Calu3 (cell line): ENCODE data around the gene TCERG1. TPM values are rescaled to one million over a fixed set of nuclear protein-coding genes. Genes with fewer than 3 reads are reported as not detected.
"Not testable (repeated sequence)": the region's sequence is repeated elsewhere in the genome, so short reads cannot be mapped to it uniquely, and the experiment has no call there.

Experiments used
- BruUV-seq: library from RNA; stranded (reverse); fragments of 400-500 nt; replicated peaks from 2 replicates; lab custom pipeline; 2021; lab: Mats Ljungman, UMichigan
- CTCF ChIA-PET: fragments of 300-600 bp; sonication (Branson Sonifier 250); formaldehyde crosslinking; loops from one replicate; lab custom pipeline; 2022; ENCODE audit warnings: antibody characterized with exemption; lab: Charles Lee
- DNase-seq: peaks from one replicate; pipeline ENCODE4 v3.0.0; 2022
- H3K27ac Mint-ChIP-seq: one replicate; pipeline ENCODE4 v1.8.0; 2022; ENCODE audit warnings: mixed read lengths; ENCODE audit not compliant: unreplicated experiment
- H3K27me3 Mint-ChIP-seq: one replicate; pipeline ENCODE4 v1.8.0; 2022; ENCODE audit warnings: mixed read lengths; ENCODE audit not compliant: unreplicated experiment
- H3K36me3 Mint-ChIP-seq: one replicate; pipeline ENCODE4 v1.8.0; 2022; ENCODE audit warnings: mild to moderate bottlenecking, moderate library complexity, mixed read lengths; ENCODE audit not compliant: insufficient read depth, unreplicated experiment
- H3K4me1 Mint-ChIP-seq: one replicate; pipeline ENCODE4 v1.8.0; 2022; ENCODE audit warnings: mild to moderate bottlenecking, low read depth, mixed read lengths; ENCODE audit not compliant: unreplicated experiment
- H3K4me3 Mint-ChIP-seq: one replicate; pipeline ENCODE4 v1.8.0; 2022; ENCODE audit warnings: mild to moderate bottlenecking, low read depth, moderate library complexity, mixed read lengths; ENCODE audit not compliant: unreplicated experiment
- H3K9me3 Mint-ChIP-seq: one replicate; pipeline ENCODE4 v1.8.0; 2022; ENCODE audit warnings: low read depth, mixed read lengths; ENCODE audit not compliant: unreplicated experiment
- intact Hi-C: fragments of 100-400 bp; cut with micrococcal nuclease; formaldehyde crosslinking; loops from one replicate; pipeline ENCODE4 v1.10.0; 2022; ENCODE audit not compliant: unreplicated experiment
- total RNA-seq: library from RNA; stranded (reverse); gene quantifications from 2 replicates; pipeline ENCODE4 v1.2.3, GENCODE V29; 2022
- TF ChIP-seq, protein P1 (sequence below): fragments of 200-600 bp; IDR thresholded peaks from one replicate; pipeline ENCODE4 v1.8.0; 2022; ENCODE audit warnings: antibody characterized with exemption; ENCODE audit not compliant: unreplicated experiment

Gene TCERG1
- total RNA-seq, 1 experiment from 2014 or later, result 133 TPM

GRCh38 chr5:146549615-146550014, 102.5 kb downstream of the TCERG1 start:
- BruUV-seq, result no TSS peak

DNA sequence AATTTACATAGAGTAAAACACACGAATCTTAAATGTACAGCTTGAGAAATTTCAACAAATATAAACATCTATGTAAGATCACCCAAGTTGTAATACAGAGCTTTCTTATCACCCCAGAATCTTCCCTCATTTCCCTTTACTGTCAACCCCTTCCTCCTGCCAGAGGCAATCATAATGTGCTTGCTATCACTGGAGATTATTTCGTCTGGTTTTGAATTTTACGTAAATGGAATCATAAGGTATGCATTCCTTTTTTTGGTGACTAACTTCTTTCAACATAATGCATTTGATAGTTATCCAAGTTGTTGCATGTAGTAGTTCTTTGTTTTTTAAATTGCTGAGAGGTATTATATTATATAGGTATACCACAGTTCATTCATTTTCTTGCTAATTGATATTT, 106.3 kb downstream of the TCERG1 start:
- CTCF ChIA-PET, result no interaction called here
- no peak overlapping the region for H3K4me3 Mint-ChIP-seq
- intact Hi-C loops, result no loop called here

More at GRCh38 chr5:146549615-146550014, 102.5 kb downstream of the TCERG1 start:
- CTCF ChIA-PET, result interaction anchor here (0.6 kb wide), 1 partner anchor 661 kb away, joined by 3 read pairs; no protein-coding TSS in a partner anchor
- DNase-seq, result no peak
- no peaks in the 10 kb centered on the region for H3K36me3 Mint-ChIP-seq
- no peaks in the 10 kb centered on the region for H3K9me3 Mint-ChIP-seq
- no peak overlapping the region for H3K4me3 Mint-ChIP-seq
- TF ChIP-seq, protein P1, sequence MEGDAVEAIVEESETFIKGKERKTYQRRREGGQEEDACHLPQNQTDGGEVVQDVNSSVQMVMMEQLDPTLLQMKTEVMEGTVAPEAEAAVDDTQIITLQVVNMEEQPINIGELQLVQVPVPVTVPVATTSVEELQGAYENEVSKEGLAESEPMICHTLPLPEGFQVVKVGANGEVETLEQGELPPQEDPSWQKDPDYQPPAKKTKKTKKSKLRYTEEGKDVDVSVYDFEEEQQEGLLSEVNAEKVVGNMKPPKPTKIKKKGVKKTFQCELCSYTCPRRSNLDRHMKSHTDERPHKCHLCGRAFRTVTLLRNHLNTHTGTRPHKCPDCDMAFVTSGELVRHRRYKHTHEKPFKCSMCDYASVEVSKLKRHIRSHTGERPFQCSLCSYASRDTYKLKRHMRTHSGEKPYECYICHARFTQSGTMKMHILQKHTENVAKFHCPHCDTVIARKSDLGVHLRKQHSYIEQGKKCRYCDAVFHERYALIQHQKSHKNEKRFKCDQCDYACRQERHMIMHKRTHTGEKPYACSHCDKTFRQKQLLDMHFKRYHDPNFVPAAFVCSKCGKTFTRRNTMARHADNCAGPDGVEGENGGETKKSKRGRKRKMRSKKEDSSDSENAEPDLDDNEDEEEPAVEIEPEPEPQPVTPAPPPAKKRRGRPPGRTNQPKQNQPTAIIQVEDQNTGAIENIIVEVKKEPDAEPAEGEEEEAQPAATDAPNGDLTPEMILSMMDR, result no peak
- no peak overlapping the region for H3K27ac Mint-ChIP-seq
- intact Hi-C loops, result loop anchor here (10.0 kb wide), 1 partner anchor 815 kb away; no protein-coding TSS in a partner anchor
- H3K27me3 Mint-ChIP-seq, result no peaks in the 10 kb centered on the region
- H3K4me1 Mint-ChIP-seq, result no peaks in the 10 kb centered on the region

DNA sequence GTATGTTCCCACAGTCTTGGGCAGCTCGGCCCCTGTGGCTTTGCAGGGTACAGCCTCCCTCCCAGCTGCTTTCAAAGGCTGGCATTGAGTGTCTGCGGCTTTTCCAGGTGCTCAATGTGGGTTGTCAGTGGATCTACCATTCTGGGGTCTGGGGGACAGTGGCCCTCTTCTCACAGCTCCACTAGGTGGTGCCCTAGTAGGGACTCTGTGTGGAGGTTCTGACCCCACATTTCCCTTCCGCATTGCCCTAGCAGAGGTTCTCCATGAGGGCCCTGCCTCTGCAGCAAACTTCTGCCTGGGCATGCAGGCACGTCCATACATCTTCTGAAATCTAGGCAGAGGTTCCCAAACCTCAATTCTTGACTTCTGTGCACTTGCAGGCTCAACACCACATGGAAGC, 109.8 kb downstream of the TCERG1 start:
- CTCF ChIA-PET, result interaction anchor here (0.6 kb wide), 1 partner anchor 409 kb away, joined by 3 read pairs; no protein-coding TSS in a partner anchor
- H3K27ac Mint-ChIP-seq, H3K27me3 Mint-ChIP-seq, H3K36me3 Mint-ChIP-seq, H3K9me3 Mint-ChIP-seq, H3K4me3 Mint-ChIP-seq, DNase-seq, intact Hi-C loops, H3K4me1 Mint-ChIP-seq, BruUV-seq: not testable (repeated sequence)

More for the DNA sequence above, 106.3 kb downstream of the TCERG1 start:
- TF ChIP-seq, protein P1, result no peak
- no peak for DNase-seq
- H3K4me1 Mint-ChIP-seq, result no peaks in the 10 kb centered on the region
- no TSS peak for BruUV-seq
- H3K27ac Mint-ChIP-seq, result no peak overlapping the region
- no peaks in the 10 kb centered on the region for H3K27me3 Mint-ChIP-seq
- no peaks in the 10 kb centered on the region for H3K36me3 Mint-ChIP-seq
- H3K9me3 Mint-ChIP-seq, result peaks cover 2% of the 10 kb centered on the region

DNA sequence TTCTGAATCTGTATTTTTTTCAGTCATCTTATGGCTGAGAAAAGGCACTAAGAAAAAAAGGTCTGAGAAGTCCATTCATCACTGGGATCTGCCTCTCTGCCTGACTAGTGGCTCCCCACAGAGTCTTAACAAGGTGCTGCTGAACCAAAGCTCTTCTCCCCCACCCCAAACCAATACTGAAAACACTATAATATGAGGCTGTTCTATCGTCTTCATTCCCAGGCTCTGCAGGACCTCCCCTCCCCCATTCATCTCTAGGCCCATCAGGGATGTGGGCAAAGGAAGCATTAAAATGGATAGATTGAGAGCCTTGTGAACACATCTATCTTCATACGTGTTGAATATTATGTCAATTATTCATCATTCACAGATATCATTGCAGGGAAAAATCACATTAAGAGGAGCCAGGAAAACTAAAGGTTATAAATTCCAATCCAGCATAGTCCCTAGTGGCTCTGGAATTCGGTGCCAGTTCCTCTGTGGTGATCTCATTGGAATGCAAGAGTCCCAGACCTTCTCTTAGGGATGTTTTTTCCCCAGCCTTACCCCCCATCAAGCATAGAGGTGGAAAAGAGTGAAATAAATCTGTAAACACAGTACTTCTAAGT, 113.2 kb downstream of the TCERG1 start:
- DNase-seq, result no peak
- Mint-ChIP-seq H3K4me3 (no peak overlapping the region), H3K4me1 (peaks cover 18% of the 10 kb centered on the region), H3K36me3 (no peaks in the 10 kb centered on the region), H3K27me3 (no peaks in the 10 kb centered on the region), H3K9me3 (peaks cover 2% of the 10 kb centered on the region), H3K27ac (no peak overlapping the region)
- intact Hi-C loops, result no loop called here
- BruUV-seq, result no TSS peak
- TF ChIP-seq, protein P1, result no peak
- CTCF ChIA-PET, result no interaction called here

Other genes starting within 250 kb of the TCERG1 start
- gene RBM27, start 243.7 kb upstream of the TCERG1 start, total RNA-seq, result 24.1 and 26.3 TPM in 2 replicates
- gene POU4F3, start 108.5 kb upstream of the TCERG1 start, total RNA-seq, result 0.19 and 0.24 TPM in 2 replicates
- gene GPR151, start 68.9 kb downstream of the TCERG1 start, total RNA-seq, result not detected in 2 replicates